Right renal cortex interstitium (tissue), 3 donors: ENCODE measurements around the gene CHN1. TPM values are rescaled to one million over a fixed set of nuclear protein-coding genes. Genes with fewer than 3 reads are reported as not detected.

Experiments
- DNase-seq, 3 donors: peaks; one replicate each; pipeline ENCODE4 v3.0.0-alpha.2; 2013; ENCODE audit warnings: low read depth in 3 of 3, low spot score in 2 of 3
- polyA plus RNA-seq, 3 donors: library from polyadenylated mRNA; unstranded; fragments of 120-200 nt; gene quantifications; one replicate each; pipeline ENCODE4 v1.2.1, GENCODE V29; 2013; ENCODE audit not compliant: insufficient read length in 3 of 3

CHN1 gene
- polyA plus RNA-seq, 3 donors: 29.3 to 32.1 (median 31.4) TPM

DNA sequence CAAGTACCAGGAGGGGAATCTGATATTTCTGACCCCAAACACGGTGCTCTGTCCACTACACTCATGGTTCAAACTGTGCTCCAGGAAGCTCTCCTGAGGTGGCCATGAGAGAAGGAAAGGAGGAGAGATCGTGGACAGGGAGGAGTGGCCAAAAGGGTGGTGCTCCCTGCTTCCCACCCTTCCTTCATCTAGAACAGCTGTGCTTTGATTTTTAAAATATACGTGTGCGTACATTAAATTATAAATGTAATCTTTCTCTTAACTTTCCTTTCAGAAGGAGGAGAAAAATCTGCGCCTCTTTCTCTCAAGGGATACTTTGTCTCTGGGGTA, 232.7 kb downstream of the CHN1 start:
- DNase-seq: no peak

GRCh38 chr2:174771631-174772471, 233.3 kb downstream of the CHN1 start:
- DNase-seq: no peak

- DNase-seq: no peak
Observed at GRCh38 chr2:174771136-174771535, 234.0 kb downstream of the CHN1 start.

DNA sequence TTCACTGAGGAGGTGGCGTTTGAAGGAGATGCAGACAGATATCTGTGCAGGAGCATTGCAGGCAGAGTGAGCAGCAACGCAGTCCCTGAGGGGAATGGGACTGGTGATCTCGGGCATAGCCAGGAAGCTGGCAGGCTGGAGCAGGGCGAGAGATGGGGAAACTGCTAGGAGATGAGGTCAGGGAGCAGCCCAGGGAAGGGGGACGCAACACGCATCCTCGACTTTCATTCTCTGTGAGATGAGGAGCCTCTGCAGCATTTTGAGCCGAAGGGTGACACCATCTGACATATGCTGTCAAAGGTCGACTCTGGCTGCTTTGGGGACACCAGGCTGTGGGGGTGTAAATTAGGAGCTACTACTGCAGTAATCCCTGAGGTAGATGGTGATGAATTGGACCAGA, 236.6 kb downstream of the CHN1 start:
- DNase-seq: no peak

DNA sequence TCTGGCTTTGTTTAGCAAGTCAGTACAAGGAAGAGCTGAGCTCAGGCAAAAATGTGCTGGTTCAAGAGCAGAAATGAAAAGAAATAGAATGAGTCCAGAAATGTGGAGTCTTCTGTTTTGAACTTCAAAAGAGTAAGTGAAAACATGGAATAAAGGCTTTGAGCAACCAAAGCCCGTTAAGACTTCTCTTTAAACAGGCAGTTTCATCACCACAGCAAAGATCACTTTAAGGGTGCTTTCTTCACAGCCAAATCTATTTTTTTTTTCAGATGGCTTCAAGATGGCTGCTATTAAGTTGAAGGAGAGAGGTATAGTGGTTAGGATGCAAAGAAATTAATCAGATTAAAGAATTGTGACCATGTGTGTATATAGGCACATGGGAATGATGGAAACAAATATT, 238.9 kb downstream of the CHN1 start:
- DNase-seq: no peak

DNA sequence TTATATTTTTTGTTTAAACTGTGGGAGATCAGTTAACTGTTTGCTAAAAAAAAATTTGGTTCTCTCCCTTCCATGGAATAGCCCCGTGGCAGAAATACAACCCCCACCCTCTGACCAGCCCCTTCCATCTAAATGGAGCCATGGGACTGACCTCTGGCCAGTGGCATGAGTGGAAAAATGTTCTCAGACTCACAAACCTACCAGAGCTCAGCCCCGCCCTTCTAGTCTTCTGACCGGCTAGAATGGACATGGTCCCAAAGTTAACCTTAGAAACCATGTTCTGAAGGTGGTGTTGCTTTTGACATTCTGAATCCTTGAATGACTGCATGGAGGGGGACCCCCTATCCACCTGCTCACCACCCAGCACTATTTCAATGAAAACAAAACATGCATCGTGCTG, 239.6 kb downstream of the CHN1 start:
- no peak for DNase-seq

DNA sequence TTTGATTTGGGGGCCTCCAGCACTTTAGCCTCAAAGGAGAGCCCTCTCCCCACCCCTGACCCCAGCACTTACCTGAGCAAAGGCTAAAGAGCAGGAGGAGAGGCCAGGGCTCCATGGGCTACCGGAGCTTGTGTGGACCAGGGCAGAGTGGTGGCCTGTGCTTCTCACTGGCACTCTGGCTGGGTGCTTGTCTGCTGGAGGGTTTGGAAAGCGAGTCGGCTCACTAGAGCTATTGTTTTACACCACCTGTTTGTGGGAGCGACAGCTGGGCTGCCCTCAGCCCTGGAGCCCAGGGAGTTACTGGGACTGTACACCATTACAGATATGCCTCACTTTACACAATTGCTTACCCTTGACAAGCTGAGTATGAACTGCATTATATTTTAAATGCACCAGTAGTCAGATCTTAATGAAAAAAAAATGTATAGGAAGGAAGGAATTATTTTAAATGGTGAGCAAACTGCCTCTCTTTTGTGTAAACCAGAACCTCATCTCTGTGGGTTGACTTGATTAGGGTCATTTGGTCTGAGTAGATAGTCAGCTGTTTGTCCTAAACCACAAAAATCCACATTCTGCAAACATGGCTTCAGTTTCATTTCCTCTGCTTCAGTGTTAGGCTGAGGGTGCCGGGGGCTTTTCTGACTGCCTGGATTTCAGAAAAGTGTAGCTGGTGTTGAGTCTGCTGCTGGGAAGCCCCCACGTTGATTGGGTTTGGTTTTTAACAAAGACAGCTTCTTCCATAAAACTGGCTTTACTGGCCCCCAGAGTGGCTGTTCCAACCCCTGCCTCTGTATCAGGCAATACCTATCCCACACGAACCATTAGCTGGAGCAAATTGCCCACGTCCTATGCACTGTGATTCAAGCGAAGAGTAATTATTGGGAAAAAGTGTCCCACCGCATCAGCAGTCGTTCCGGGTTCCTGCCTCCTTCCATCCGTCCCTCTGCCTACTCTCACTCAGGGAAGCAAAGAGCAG, 240.6 kb downstream of the CHN1 start, which contains the start of gene CHRNA1:
Gene CHRNA1, minus strand, starts transcription at position 193 of the 976 bp plus-strand sequence. Its CDS starts 78 bp downstream, at position 115.
- DNase-seq: no peak

DNA sequence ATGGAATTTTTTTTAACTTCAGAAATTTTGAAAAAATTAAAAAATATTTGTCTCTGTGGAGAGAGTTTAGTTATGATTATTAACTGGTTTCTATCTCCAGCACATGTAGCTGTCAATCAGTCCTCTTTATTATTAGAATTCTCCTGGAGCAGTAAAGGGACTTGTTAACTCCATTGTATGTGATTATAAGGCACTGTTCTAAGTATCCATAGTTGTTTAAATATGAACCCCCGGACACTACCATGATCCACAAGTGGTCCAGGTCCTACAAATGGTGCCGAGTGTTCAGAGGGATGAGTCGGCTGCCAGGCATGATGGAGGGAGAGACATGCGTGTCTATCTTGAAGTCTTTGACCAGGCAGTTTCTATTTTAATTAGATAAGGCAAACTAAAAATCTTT, 241.4 kb downstream of the CHN1 start:
- DNase-seq: no peak

GRCh38 chr2:174762464-174762863, 242.7 kb downstream of the CHN1 start:
- DNase-seq: no peak

- DNase-seq: no peak
Observed at GRCh38 chr2:174761837-174762236, 243.3 kb downstream of the CHN1 start.

DNA sequence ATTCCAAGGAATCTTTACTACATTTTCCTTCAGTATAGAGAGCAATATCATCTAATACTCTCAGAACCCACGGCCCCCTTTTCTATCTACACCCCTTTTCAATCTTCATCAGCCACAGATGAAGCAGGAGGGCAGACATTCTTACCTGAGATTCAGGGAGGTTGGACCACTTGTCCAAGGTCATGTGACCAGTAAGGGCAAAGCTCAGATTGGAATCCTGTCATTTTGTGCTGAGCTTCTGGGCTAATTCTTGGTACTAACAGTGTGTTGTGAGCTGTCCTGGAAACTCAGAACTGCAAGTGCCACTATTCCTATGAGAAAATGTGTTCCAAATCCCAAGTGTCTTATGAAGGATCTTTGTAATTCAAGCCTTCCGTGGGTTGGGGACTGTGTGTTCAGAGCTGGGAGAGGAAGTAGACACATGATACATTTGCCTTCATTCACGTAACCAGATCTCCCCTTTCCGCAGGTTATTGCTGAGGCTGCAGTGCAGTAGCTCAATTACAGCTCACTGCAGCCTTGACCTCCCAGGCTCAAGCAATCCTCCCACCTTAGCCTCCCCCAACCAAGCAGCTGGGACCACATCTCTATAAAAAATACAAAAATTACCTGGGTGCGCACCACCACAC, 244.2 kb downstream of the CHN1 start:
- no peak for DNase-seq

- DNase-seq: no peak
Observed at GRCh38 chr2:174759381-174760065, 245.7 kb downstream of the CHN1 start.

- no peak for DNase-seq
Observed at GRCh38 chr2:174756743-174757142, 248.4 kb downstream of the CHN1 start.

DNA sequence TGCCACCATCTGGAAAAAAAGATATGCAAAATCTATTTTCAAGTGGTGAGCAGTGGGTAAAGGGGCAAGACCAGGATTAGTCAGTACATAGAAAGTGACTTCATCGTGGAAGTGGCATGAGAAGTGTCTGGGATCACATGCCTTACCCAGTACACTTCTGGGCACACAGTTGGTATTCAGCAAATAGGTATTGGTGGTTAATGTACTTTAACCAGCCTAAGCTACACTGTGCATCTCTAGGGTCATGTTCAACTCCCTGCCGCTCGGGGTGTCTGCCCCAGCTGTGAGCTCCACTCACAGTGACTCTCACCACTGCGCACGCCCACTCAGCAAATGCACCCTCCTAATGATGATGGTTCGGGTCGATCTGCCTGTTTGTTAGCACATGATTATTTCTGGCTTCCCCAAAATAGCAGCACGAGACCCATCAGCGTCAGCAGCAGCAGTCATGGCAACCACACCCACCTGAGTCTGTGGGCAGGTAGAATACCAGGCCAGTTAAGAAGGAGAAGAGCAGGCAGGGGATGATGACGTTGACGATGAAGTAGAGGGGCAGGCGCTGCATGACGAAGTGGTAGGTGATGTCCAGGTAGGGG, 252.0 kb downstream of the CHN1 start:
- no peak for DNase-seq

DNA sequence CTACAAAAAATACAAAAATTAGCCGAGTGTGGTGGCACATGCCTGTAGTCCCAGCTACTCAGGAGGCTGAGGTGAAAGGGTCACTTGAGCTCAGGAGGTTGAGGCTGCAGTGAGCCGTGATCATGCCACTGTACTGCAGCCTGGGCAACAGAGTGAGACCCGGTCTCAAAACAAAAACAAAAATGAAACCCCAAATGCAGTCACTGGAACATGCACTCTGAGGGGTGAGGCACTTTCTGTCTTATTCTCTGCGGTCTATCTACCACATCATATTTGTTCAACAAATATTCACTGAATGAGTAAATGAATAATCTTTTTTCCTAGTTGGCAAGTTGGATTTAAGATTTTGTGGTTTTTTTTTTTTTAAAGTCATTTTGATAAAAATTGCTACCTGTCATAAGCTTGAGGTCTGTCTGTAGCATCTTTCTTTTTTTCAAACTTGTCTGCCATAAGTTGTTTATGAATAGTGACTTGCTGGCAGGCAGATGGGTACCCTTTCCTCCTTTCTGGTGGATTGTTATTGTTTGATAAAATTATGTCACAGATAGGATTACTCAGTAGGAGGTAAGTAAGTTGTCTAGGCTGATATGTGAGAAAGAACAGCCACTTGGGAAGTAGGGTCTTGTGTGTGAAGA, 252.7 kb downstream of the CHN1 start:
- no peak for DNase-seq

- DNase-seq: no peak
Observed at GRCh38 chr2:174750923-174751441, 254.2 kb downstream of the CHN1 start.

GRCh38 chr2:174749793-174750192, 255.4 kb downstream of the CHN1 start:
- no peak for DNase-seq

DNA sequence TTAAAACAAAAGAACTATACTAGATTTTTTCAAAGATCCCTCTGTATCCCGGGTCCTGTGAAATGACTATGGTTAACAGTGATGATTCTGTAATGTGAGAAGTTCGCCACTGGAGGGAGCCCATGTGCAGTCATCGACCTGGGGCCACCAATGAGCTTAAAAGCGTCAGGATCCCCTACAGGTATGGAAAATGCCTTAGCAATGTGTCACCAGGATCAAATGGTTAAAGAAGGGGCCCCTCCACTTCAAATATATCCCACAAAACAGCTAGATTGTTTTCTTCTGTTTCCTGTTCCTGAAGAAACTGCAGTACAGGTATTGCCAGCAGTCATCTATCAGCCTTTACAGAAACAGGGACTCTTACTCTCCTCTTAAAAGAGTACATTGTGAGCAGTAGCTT, 256.2 kb downstream of the CHN1 start:
- no peak for DNase-seq
